Panc1 (cell line): ENCODE results near the gene PTAR1. TPM values are rescaled to one million over a fixed set of nuclear protein-coding genes. Genes with fewer than 3 reads are reported as not detected.
A peak's percentile ranks its signal among the peaks of the same experiment; 100 is the strongest.

Experiments
- ATAC-seq: fragments of 200-7000 bp; cut with Tn5 transposase; 2 replicates; pipeline ENCODE4 v1.9.1; 2020; ENCODE audit warnings: mild to moderate bottlenecking, moderate library complexity
- BruUV-seq: library from RNA; stranded (reverse); fragments of 400-500 nt; replicated peaks from 2 replicates; lab custom pipeline; 2021; lab: Mats Ljungman, UMichigan
- CTCF ChIA-PET: fragments of 300-600 bp; sonication (Branson Sonifier 250); formaldehyde crosslinking; loops from one replicate; lab custom pipeline; 2022; ENCODE audit warnings: antibody characterized with exemption; lab: Charles Lee
- POLR2A ChIA-PET: fragments of 300-600 bp; sonication (Branson Sonifier 250); formaldehyde crosslinking; loops from one replicate; lab custom pipeline; 2022; ENCODE audit warnings: antibody characterized with exemption; lab: Charles Lee
- DNase-seq: peaks from one replicate; pipeline ENCODE4 v3.0.0-alpha.2; 2010; ENCODE audit warnings: low read depth, low spot score
- H3K27ac ChIP-seq: 2 replicates; pipeline ENCODE4 v1.5.1; 2011; ENCODE audit warnings: mild to moderate bottlenecking, low read length, inconsistent platforms
- H3K27me3 ChIP-seq: fragments of 200-500 bp; sonication (Bioruptor generic); 2 replicates; pipeline ENCODE4 v1.6.0; 2014; ENCODE audit warnings: low read length, inconsistent platforms; ENCODE audit not compliant: control insufficient read depth, insufficient read depth
- H3K36me3 ChIP-seq: fragments of 200-500 bp; sonication (Bioruptor generic); 2 replicates; pipeline ENCODE4 v1.5.1; 2014; ENCODE audit warnings: inconsistent platforms, mild to moderate bottlenecking, low read length, moderate library complexity; ENCODE audit not compliant: control insufficient read depth, insufficient read depth
- H3K4me1 ChIP-seq: 2 replicates; pipeline ENCODE4 v1.5.1; 2011; ENCODE audit warnings: inconsistent platforms, mild to moderate bottlenecking, low read length, moderate library complexity; ENCODE audit not compliant: control insufficient read depth, insufficient read depth
- H3K4me3 ChIP-seq, 2 experiments: 2 replicates each; pipeline ENCODE4 v1.5.1; 2011 to 2012; ENCODE audit warnings: low read depth in 2 of 2, low read length in 2 of 2, mild to moderate bottlenecking in 2 of 2, inconsistent platforms in 1 of 2, moderate library complexity in 1 of 2
- H3K9me3 ChIP-seq: fragments of 200-500 bp; sonication (Bioruptor generic); 2 replicates; pipeline ENCODE4 v1.5.1; 2014; ENCODE audit warnings: low read depth, mild to moderate bottlenecking, inconsistent platforms, low read length, moderate library complexity; ENCODE audit not compliant: control insufficient read depth, insufficient read depth
- CTCF ChIP-seq: fragments of 450-650 bp; IDR thresholded peaks from 2 replicates; pipeline ENCODE4 v1.5.1; 2017; ENCODE audit warnings: mild to moderate bottlenecking
- POLR2AphosphoS5 ChIP-seq: IDR thresholded peaks from 2 replicates; pipeline ENCODE4 v1.6.1; 2012; ENCODE audit warnings: mild to moderate bottlenecking, low read depth, low read length, moderate library complexity
- SIN3A ChIP-seq: IDR thresholded peaks from 2 replicates; pipeline ENCODE4 v1.6.1; 2012; ENCODE audit warnings: low read depth, mild to moderate bottlenecking, low read length, moderate library complexity, borderline replicate concordance; ENCODE audit not compliant: insufficient read depth
- TCF7L2 ChIP-seq: IDR thresholded peaks from 2 replicates; pipeline ENCODE4 v1.6.1; 2011; ENCODE audit warnings: mild to moderate bottlenecking, low read depth, low read length, inconsistent platforms
- in situ Hi-C: cut with HindIII; loops from 2 replicates; pipeline ENCODE4 v1.10.0; 2016; ENCODE audit warnings: low sequenced_read_pairs, low pct_unique_long_range_greater_than_20kb
- intact Hi-C: fragments of 100-400 bp; cut with micrococcal nuclease; formaldehyde crosslinking; loops from one replicate; pipeline ENCODE4 v1.10.0; 2022; ENCODE audit not compliant: unreplicated experiment
- total RNA-seq: library from RNA; stranded (reverse); gene quantifications from one replicate; pipeline ENCODE4 v1.2.1, GENCODE V29; 2021; ENCODE audit not compliant: unreplicated experiment
- TF ChIP-seq, protein P1 (sequence below), 2 experiments: IDR thresholded peaks; 2 replicates each; pipeline ENCODE4 v1.6.1; 2011 to 2012; ENCODE audit warnings: low read depth in 2 of 2, control low read depth in 1 of 2, low read length in 1 of 2, mild to moderate bottlenecking in 1 of 2, moderate library complexity in 1 of 2; ENCODE audit not compliant: insufficient read depth in 1 of 2

The PTAR1 gene
- total RNA-seq, 1 experiment from 2014 or later, result 26.0 TPM

- CTCF ChIA-PET, result no interaction called here
- POLR2A ChIA-PET, result no interaction called here
- no peak overlapping the region for H3K27ac ChIP-seq
- BruUV-seq, result no TSS peak
- DNase-seq (no peak), ATAC-seq (no peak)
- H3K4me1 ChIP-seq, result no peaks in the 10 kb centered on the region
- in situ Hi-C loops (no loop called here), intact Hi-C loops (loop anchor here (2.0 to 5.0 kb wide), 2 partner anchors 206 to 244 kb away; no protein-coding TSS in a partner anchor)
- H3K27me3 ChIP-seq, result peaks cover 5% of the 10 kb centered on the region; the same call in 1 of the 2 replicates
- peak overlapping the region; percentile 43 to 44; a peak in 3 of 4 replicates for H3K4me3 ChIP-seq
- TF ChIP-seq SIN3A, result no peak
- H3K9me3 ChIP-seq, result no peaks in the 10 kb centered on the region
- no peaks in the 10 kb centered on the region for H3K36me3 ChIP-seq
Observed at GRCh38 chr9:69673311-69673640, 86.5 kb downstream of the PTAR1 start.

DNA sequence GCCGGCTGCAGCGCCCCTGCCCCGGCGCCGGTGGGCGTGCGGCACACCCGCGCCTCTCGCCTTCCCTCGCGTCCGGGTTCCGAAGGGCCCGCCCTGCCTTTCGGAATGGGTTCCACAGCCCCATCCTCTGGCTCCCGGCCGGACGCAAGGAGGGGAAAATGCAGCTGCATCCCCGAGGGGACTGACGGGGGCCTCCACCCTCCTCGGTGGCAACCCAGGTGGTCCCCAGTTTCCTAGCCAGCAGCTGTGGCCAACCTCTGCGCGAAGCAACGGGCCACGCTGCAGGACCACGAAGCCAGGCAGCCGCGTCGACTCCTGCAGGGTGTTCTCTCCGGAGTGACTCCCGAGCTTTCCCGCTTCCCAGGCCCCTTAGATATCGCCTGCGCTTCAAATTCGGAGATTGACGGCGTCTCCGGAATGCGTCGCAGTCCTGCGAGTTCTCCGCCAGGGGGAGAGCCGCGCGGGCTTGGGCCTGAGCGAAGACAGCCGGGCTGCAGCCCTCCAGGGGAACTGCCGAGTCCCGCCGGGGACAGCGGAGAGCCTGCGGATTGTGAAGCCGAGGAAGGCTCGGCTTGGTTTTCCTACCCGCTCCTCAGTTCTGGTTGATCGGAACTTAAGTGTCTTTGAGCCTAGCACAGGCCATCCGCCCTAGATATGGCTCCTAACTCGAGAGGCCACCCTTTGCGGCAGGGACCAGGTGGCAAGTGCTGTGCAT is 87.1 kb downstream of the PTAR1 start:
- Histone ChIP-seq H3K9me3 (no peaks in the 10 kb centered on the region), H3K4me3 (peak overlapping the region; percentile 43 to 44), H3K4me1 (no peaks in the 10 kb centered on the region), H3K36me3 (no peaks in the 10 kb centered on the region), H3K27ac (no peak overlapping the region), H3K27me3 (peaks cover 5% of the 10 kb centered on the region; the same call in 1 of the 2 replicates)
- BruUV-seq, result no TSS peak
- ATAC-seq (peak; percentile 96), DNase-seq (peak; percentile 10)
- in situ Hi-C loops, result no loop called here
- intact Hi-C loops, result loop anchor here (2.0 to 5.0 kb wide), 2 partner anchors 206 to 245 kb away; no protein-coding TSS in a partner anchor
- TF ChIP-seq CTCF (peak; percentile 84), POLR2AphosphoS5 (no peak)
- ChIA-PET CTCF (interaction anchor here (0.6 to 0.7 kb wide), 3 partner anchors 19 to 207 kb away, joined by 3 to 8 read pairs (median 4); no protein-coding TSS in a partner anchor), POLR2A (no interaction called here)

DNA sequence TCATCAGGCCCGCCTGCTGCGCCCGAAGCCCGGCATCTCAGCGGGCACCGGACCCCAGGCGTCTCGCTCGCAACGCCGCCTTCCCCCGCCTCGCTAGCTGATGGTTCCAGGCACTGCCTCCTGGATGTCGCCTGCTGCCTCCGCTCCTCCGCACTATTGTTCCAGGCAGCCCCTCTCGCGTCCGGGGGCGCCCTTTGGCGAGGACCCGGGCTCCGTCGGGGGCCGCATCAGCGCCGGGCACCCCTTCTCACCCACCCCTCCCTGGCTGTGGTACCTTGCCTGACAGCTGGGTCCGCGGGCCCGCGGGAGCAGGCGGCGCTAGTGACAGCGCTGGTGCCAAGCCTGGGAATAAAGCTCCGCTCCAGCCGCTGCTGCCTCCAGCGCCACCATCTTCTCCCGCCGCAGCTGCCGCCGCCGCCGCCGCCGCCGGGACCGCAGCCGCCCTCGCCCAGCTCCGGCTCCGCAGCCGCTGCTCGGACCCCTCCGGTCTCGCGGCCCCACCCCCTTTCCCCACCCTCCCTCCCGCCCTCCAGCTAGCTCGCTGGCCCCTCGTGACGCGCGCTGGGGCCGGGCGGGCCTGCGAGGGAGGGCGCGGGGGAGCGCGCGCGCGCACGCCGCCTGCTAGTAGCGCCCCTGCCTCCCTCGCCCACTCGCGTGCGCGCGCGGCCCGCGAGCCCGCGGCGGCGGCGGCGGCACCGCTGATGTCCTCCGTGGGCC is 87.8 kb downstream of the PTAR1 start, which contains the start of gene APBA1:
TSS of gene APBA1 (minus strand) at position 493 of the 717 bp plus-strand sequence.
- Histone ChIP-seq H3K36me3 (no peaks in the 10 kb centered on the region), H3K27ac (no peak within 1 kb of the TSS), H3K4me1 (no peaks in the 10 kb centered on the region), H3K4me3 (peak within 1 kb of the TSS; percentile 43 to 44), H3K27me3 (peaks cover 5% of the 10 kb centered on the region; the same call in 1 of the 2 replicates), H3K9me3 (no peaks in the 10 kb centered on the region)
- POLR2A ChIA-PET, result no interaction called here
- BruUV-seq, result no TSS peak
- CTCF ChIA-PET, result interaction anchor here (0.6 to 0.7 kb wide), 3 partner anchors 18 to 206 kb away, joined by 3 to 8 read pairs (median 4); no protein-coding TSS in a partner anchor
- intact Hi-C loops, result loop anchor here (2.0 to 5.0 kb wide), 2 partner anchors 207 to 245 kb away; no protein-coding TSS in a partner anchor
- DNase-seq (no peak), ATAC-seq (peak; percentile 69)
- TF ChIP-seq SIN3A, result no peak
- no peak for TF ChIP-seq POLR2AphosphoS5
- TF ChIP-seq CTCF, result no peak
- TF ChIP-seq, protein P1, sequence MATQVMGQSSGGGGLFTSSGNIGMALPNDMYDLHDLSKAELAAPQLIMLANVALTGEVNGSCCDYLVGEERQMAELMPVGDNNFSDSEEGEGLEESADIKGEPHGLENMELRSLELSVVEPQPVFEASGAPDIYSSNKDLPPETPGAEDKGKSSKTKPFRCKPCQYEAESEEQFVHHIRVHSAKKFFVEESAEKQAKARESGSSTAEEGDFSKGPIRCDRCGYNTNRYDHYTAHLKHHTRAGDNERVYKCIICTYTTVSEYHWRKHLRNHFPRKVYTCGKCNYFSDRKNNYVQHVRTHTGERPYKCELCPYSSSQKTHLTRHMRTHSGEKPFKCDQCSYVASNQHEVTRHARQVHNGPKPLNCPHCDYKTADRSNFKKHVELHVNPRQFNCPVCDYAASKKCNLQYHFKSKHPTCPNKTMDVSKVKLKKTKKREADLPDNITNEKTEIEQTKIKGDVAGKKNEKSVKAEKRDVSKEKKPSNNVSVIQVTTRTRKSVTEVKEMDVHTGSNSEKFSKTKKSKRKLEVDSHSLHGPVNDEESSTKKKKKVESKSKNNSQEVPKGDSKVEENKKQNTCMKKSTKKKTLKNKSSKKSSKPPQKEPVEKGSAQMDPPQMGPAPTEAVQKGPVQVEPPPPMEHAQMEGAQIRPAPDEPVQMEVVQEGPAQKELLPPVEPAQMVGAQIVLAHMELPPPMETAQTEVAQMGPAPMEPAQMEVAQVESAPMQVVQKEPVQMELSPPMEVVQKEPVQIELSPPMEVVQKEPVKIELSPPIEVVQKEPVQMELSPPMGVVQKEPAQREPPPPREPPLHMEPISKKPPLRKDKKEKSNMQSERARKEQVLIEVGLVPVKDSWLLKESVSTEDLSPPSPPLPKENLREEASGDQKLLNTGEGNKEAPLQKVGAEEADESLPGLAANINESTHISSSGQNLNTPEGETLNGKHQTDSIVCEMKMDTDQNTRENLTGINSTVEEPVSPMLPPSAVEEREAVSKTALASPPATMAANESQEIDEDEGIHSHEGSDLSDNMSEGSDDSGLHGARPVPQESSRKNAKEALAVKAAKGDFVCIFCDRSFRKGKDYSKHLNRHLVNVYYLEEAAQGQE (IDR thresholded peaks at IDR 0.05; ENCODE audit: insufficient read depth in 1 of 2, low read depth in 2 of 2, low read length in 1 of 2), result no peak
- no peak for TF ChIP-seq TCF7L2
- in situ Hi-C loops, result no loop called here
